GM18502 (cell line): ENCODE measurements around the gene PTBP3.
"Not testable (repeated sequence)": the region's sequence is repeated elsewhere in the genome, so short reads cannot be mapped to it uniquely, and the experiment has no call there.

Experiments used
- ATAC-seq: cut with Tn5 transposase; IDR thresholded peaks from one replicate; pipeline ENCODE4 v1.9.1; 2021; ENCODE audit warnings: mild to moderate bottlenecking; ENCODE audit not compliant: unreplicated experiment, poor library complexity

Gene PTBP3

DNA sequence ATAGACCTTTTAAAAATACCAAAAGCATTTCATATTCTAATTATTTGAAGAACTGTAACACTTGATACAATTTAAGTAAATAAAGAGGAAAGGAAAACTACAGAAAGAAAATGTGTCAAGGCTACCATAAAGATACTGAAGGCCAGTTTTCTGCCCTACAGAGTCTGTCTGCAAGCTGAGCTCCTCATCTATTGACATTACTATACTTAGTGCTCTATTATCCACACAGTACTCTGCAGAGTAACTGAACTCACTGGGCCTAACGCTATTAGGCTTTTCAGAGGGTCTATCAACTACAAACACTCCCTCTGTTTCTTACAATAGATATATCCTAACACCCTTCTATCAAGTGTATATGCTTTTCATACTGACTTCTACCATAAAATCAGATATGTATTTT, 101.2 kb downstream of the PTBP3 start:
- no peak for ATAC-seq

DNA sequence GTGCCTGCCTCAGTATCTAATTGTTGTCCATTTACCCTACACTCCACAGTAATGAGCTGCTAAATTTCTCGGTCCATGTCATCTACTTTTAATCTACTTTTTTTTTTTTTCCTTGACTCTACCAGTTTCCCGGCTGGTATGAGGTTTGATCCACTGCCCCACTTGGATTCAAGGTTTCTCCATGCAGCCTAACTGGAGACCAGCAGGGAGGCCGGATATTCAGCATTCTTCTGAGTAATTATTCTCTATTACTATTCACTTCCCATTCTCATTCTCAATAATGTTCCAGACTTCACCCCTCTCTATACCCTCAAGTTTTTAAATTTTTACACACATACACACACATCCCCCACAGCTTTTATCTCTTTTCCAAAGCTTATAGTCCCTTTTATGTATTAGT, 107.3 kb downstream of the PTBP3 start:
- ATAC-seq: no peak

DNA sequence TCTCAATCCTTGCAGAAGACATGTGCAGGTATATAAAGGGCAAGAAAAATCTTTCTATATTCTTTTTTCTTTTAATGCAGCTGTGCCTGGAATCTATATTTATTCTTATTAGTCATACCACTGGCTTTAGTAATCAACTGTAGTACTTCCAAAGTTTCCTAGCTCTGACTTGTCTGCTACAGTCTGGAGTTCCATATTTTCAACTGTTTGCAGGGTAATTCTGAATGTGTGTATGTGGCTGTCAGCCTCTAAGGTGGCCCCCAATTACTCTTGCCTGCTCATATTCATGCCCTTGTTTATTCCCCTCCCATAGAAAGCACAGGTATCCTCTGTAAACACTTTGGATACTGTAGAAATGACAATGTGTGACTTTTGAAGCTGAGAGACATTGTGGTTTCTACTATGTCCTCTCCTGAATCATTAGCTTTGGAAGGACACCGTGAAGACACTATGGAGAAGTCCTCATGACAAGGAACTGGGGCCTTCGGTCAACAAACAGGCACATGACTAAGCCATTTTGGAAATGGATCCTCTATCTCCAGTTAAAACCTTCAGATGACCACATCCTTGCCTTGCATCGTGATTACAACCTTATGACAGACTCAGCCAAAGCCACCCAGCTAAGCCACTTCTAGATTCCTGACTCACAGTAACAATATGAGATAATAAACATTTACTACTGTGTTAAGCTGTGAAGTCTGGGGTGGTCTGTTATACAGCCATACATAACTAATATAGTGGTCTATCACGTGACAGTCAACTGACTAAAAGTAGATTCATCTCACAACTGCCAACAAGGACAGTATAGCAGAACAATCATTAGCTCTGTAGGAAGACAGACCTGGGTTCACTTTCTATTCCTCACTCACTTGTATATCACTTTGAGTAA, 108.8 kb downstream of the PTBP3 start:
- ATAC-seq: peak; percentile 70

DNA sequence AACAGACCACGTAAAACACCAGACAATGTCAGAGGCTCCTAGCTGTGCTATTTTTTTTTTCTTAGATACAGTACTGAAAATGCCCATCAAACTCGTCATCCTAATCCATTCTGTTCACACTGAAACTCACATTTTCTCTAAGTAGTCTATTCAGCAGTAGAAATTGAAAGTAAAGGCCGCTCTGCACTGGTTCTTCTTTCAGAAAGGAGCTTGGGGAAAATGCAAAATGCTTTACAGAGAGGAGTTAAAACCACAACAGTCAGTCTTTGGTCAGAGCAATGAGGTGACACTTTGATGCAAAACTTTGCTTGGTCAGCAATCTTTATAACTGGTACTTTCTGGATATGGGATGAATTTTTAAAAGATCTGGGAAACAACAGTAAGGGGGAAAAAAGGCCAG, 114.5 kb downstream of the PTBP3 start:
- peak; percentile 94 for ATAC-seq

DNA sequence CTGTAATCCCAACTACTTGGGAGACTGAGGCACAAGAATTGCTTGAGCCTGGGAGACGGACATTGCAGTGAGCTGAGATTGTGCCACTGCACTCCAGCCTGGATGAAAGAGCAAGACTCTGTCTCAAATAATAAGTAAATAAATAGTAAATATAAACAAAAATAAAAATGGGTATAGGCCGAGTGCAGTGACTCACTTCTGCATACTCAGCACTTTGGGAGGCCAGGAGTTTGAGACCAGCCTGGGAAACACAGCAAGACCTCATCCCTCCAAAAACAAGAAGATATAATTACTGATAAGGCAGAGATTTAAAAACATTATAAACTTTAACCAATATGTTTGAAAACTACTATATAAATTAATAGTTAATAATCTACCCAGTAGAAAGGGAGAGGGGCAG, 120.5 kb downstream of the PTBP3 start:
- no peak for ATAC-seq

DNA sequence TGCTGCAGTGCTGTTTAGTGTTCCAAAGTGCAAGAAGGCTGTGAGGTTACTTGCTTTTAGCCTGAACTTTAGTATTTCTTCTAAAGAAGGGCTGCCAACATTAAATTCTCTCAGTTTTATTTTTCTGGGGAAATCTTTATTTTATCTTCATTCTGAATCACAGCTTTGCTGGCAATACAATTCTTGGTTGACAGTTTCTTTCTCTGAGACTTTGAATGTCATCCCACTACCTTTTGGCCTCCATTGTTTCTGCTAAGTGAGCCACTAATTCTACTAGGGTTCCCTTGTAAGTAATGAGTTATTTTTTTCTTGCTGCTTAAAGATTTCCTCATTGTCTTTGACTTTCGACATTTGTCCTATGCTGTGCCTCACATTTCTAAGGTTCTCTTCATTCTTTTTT, 126.0 kb downstream of the PTBP3 start:
- no peak for ATAC-seq

DNA sequence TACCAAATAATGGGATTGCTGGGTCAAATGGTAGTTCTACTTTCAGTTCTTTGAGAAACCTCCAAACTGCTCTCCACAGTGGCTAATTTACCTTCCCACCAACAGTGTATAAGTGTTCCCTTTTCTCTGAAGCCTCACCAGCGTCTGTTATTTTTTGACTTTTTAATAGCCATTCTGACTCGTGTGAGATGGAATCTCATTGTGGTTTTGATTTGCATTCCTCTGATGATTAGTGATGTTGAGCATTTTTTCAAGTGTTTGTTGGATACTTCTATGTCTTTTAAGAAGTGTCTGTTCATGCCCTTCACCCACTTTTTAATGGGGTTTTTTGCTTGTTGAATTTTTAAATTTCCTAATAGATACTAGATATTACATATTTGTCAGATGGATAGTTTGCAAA, 129.9 kb downstream of the PTBP3 start:
- no peak for ATAC-seq

DNA sequence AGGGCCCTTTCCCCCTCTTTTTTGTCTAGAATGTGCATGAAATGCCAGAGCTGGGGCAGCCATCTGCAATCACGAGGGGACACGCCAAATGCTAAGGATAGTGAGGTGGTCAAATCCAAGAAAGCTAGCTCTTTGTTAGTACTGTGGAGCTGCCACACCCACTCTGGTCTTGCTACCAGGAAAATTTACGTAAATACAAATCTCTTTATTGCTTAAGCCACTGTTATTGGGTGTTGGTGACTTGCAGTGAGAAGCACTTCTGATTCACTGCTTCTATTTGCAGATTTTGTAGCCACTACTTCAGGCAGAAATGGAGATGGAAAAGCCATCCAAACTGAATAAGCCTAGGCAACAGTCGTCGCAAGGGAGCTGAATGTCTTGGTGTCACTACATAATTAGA, 132.7 kb downstream of the PTBP3 start:
- no peak for ATAC-seq

DNA sequence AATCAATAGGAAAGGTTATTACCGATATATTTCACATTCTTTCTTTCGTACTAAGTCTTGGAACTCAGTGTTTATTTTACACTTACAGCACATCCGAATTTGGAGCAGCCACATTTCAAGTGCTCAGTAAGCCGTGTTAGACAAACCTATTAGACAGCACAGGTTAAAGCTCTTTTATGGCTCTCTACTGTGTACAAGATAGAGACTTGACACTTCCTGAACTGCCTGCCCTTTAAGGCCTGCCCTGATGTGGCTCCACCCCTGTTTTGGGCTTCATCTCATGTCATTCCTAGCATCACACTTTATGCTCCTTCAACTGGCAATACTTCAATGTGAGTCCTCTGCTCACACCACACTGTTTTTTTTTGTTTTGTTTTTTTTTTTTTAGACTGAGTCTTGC, 134.8 kb downstream of the PTBP3 start:
- no peak for ATAC-seq

DNA sequence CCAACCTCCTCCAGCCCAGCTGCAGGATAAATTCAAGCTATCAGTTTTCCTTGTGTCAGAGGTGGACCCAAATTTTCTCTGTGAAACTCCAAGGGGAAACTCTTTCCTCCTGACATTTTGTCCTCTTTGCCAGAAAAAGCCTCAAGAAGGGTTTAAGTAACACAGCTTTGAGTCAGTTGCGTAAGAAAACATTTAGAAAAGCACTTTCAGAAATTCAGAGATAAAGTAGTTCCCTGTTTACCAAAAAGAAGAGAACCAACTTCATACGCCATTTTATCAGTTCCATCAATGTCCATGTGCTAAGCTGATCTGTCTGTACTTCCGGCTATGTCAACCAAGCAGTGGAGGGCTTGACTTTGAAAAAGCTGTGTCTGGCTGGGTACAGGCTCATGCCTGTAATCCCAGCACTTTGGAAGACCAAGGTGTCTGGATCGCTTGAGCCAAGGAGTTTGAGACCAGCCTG, 138.4 kb downstream of the PTBP3 start:
- no peak for ATAC-seq

DNA sequence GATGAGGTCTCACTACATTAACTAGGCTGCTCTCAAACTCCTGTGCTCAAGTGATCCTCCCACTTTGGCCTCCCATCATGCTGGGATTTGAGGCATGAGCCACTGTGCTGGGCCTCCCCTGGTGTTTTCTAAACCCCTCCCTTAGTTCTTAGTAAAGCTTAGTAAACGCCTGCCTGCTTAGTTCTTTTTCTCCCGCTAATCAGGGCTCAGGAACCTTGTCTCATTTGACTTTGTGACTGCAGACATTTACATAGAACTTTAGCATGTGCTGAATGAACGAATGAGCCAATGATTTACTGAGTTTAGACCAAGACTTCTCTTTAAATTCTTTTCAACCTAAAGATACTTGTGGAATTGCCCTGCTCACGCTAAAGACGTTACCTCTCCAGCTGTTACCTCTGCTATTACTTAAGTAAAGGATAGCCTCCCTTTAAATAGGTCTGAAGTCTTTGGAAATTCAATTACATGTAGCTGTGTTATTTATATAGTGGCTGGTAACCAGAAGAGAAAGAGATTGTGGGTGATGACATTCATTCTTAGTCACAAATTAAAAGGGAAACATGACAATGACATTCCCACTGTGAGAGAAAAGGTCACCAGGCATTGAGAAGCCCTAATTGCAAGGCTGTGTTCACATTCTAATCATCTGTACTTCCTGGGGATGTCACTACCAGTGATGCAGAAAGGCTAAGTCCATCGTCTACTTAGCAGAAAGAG, 139.7 kb downstream of the PTBP3 start:
- ATAC-seq: no peak

DNA sequence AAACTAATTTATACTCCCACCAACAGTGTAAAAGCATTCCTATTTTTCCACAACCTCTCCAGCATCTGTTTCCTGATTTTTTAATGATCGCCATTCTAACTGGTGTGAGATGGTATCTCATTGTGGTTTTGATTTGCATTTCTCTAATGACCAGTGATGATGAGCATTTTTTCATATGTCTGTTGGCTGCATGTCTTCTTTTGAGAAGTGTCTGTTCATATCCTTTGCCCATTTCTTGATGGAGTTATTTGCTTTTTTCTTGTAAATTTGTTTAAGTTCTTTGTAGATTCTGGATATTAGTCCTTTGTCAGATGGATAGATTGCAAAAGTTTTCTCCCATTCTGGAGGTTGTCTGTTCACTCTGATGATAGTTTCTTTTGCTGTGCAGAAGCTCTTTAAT, 143.1 kb downstream of the PTBP3 start:
- ATAC-seq: not testable (repeated sequence)

DNA sequence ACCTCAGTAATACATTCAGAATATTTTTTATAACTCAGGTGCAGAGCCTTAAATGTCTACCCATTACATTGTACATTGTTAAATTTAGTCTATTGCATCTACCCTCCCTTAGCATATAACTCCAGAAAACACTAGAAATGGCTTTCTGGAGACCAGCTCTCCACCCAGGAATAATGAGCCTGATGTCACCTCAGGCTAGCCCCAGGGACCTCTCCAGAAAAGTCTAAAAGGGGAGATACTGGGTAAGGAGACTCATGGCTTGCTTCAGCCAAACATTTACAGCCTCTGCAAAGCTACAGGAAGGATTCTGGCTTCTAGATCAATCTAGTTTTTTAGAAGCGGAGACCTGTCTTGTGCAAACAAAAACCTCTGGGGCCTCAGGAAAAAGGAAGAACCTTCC, 144.5 kb downstream of the PTBP3 start:
- ATAC-seq: no peak

DNA sequence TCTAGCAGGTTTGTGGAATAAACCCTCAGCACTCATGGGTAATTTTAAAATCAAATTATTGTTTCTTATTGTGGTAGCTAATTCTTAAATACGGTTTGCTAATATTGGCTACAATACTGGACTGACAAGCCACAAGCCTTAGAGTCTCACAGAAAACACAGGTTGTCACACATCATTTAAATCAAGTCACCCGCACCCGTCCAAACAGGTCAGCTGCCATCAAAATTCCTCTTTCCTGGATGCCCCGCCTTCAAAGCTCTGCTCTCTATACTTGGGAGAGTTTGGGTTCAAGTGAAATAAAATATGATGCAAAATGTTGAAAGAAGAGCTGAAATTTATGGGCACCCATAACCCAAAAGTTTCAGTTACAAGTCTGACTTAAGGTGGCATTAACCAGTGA, 146.0 kb downstream of the PTBP3 start:
- no peak for ATAC-seq

DNA sequence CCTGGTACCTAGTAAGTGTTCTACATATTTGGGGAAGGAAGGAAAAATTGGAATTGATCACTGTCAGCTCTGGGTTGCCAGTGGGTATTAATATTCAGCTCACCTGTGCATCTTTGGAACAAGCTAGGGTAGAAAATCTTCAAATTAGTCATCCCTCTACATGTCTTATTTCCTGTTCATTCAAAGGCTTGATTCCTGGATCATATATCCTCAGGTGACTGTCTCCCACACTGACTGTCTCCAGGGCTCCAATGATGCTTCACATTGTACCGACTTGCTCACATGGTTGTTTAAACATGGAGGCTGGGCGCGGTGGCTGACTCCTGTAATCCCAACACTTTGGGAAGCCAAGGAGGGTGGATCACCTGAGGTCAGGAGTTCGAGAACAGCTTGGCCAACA, 146.7 kb downstream of the PTBP3 start:
- no peak for ATAC-seq

DNA sequence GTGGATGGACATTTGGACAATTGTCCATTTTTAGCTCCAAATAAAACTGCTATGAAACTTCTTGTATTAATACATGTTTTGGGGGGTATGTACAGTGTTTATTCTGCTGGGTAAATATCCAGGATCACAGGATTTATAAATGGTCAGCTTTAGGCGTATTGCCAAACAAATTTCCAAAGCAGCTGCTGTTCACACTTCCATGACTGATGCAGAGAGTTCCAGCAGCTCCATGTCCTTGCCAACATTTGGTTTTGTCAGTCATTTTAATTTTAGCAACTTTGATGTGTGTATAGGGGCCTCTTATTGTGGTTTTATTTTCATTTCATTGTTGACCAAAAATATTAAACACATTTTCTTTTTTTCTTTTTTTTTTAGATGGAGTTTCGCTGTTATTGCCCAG, 148.5 kb downstream of the PTBP3 start:
- ATAC-seq: no peak

DNA sequence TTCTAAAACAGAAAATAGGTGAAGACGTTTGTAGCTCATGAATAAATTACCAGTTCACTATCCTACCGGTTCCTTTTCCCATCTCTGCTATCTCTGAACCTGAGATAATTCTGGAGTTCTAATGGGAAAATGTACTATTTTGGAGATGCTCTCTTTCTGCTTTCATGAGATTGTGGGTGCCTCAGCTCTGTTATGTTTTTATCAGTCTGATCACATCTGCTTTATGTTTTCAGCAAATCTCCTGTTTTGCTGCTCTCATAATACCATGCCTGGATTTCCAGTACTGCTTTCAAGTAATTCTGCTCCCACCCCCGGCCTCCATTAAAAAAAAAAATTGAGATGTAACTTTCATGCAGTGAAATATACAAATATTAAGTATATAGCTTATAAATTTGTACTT, 149.2 kb downstream of the PTBP3 start:
- ATAC-seq: no peak

DNA sequence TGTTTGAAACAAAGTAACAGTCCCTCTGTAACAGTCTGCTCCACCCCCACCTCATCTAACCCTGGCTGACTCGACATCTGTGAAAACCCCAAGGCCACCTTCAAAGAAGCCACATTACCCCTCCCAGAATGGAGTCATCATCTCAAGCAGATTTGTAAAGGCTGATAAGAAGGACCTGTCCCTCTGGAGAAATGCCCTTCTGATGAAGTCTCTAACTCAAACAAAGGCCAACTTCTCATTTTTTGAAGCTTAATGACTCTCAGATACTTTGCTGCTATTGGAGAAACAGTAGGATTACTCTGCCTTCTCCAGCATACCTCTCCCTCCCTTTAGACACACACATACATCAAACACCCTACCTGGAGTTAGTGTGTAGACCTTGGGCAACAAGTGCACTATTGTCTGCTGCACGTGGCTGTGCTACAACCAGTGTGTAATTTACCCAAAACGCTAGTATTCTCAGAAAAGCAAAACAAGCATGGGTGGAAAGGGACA, 153.0 kb downstream of the PTBP3 start:
- peak; percentile 24 for ATAC-seq

DNA sequence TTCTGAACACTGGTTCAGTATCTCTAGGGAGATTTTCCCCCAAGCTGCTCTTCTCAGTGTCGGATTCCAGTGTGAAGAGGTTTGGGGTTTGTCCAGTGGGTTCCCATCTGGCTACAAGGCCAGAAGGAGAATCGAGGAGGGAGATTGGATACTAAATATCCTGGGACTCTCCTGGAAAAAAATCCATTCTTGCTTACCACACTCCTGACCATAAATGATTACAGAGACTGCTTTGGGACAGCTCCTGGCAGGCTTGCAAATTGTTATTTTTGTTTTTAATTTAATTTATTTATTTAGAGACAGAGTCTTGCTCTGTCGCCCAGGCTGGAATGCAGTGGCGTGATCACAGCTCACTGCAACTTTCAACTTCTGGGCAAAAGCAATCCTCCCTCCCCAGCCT, 153.6 kb downstream of the PTBP3 start:
- no peak for ATAC-seq

DNA sequence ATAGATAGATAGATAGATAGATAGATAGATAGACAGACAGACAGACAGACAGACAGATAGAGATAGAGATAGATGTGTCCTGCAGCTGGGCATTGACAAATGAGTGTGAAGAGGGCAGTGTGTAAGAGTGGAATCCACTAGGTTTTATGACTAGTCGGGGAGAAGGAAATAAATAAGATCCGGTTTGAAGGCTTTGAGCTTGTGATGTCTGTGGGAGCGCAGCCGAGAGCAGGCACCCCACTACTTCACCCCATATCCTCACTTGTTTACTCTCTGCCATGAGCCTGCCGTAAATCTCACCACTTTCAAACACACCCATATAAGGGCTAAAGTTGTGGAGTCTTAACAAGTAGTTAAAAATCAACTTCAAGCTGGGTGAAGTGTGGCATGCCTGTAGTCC, 156.9 kb downstream of the PTBP3 start:
- ATAC-seq: no peak

DNA sequence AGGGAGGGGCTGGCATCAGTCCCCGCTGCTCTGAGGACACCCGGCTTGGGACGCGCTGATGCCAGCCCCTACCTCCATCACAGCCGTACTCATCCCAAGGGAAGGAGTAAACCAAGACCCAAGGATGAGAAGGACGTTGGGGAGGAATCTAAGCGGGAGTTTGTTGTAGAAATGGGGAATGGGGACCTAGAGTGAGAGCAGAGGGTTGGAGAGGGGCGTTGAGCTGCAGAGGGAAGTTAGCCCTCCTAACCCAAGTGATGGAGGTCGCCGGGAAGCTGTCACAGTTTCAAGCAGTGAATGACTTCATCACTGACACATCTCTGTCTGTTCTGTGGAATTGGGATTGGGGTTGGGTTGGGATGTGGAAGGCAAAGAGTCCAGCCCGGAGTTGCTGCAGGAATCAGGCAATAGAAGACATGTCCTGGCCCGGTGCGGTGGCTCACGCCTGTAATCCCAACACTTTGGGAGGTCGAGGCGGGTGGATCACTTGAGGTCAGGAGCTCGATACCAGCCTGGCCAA, 157.6 kb downstream of the PTBP3 start:
- ATAC-seq: no peak
